Measurements from ENCODE around the gene GEMIN7.

- TF ChIP-seq CTCF (IDR thresholded peaks at IDR 0.05) (no peak), POLR2A (IDR thresholded peaks at IDR 0.05) (no peak)
These were observed 38.1 kb downstream of the GEMIN7 start for GRCh38 chr19:45117167-45117594.
